OCI-LY7 (cell line): Measurements from ENCODE around the gene GMDS.

Source experiments
- EZH2phosphoT487 ChIP-seq: fragments of 200-600 bp; sonication (generic); IDR thresholded peaks from 2 replicates; pipeline ENCODE4 v1.6.1; 2018; ENCODE audit warnings: low read depth, borderline replicate concordance, mild to moderate bottlenecking, mixed run types, antibody characterized with exemption, low read length, moderate library complexity, mixed read lengths
- TF ChIP-seq, protein P1 (sequence below): fragments of 200-600 bp; sonication (generic); conservative IDR thresholded peaks from 2 replicates; pipeline ENCODE4 v1.5.1; 2014; ENCODE audit warnings: mild to moderate bottlenecking, antibody characterized with exemption, low read length, moderate library complexity, mixed read lengths

DNA sequence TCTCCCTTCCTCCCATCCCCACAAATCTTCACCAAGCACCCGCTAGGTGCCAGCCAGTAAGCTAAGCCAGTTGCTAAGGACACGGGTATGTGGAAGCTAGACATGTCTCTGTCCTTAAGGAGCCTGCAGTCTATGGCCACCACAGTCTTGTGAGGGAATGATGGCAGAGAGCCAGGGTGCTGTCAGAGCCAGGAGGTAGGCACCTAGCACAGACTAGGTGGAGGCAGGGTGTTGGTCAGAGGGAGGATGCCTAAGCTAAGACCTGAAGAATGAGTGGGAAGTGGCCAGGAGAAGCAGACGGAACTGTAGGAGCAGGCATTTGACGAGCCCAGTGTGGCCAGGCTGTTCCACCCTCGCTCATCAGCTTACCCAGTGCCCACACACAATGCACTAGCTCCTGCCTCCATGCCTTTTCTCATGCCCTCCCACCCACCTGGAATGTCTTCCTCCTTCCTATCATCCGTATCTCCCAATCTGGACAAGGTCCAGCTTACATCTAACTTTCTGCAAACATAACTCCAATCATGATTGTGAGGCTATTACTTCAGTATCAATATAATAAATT lies 510.1 kb downstream of the GMDS start:
- TF ChIP-seq, protein P1, sequence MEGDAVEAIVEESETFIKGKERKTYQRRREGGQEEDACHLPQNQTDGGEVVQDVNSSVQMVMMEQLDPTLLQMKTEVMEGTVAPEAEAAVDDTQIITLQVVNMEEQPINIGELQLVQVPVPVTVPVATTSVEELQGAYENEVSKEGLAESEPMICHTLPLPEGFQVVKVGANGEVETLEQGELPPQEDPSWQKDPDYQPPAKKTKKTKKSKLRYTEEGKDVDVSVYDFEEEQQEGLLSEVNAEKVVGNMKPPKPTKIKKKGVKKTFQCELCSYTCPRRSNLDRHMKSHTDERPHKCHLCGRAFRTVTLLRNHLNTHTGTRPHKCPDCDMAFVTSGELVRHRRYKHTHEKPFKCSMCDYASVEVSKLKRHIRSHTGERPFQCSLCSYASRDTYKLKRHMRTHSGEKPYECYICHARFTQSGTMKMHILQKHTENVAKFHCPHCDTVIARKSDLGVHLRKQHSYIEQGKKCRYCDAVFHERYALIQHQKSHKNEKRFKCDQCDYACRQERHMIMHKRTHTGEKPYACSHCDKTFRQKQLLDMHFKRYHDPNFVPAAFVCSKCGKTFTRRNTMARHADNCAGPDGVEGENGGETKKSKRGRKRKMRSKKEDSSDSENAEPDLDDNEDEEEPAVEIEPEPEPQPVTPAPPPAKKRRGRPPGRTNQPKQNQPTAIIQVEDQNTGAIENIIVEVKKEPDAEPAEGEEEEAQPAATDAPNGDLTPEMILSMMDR = no peak
- TF ChIP-seq EZH2phosphoT487 = no peak
